ENCODE results near the gene LYPD4.

The LYPD4 gene

DNA sequence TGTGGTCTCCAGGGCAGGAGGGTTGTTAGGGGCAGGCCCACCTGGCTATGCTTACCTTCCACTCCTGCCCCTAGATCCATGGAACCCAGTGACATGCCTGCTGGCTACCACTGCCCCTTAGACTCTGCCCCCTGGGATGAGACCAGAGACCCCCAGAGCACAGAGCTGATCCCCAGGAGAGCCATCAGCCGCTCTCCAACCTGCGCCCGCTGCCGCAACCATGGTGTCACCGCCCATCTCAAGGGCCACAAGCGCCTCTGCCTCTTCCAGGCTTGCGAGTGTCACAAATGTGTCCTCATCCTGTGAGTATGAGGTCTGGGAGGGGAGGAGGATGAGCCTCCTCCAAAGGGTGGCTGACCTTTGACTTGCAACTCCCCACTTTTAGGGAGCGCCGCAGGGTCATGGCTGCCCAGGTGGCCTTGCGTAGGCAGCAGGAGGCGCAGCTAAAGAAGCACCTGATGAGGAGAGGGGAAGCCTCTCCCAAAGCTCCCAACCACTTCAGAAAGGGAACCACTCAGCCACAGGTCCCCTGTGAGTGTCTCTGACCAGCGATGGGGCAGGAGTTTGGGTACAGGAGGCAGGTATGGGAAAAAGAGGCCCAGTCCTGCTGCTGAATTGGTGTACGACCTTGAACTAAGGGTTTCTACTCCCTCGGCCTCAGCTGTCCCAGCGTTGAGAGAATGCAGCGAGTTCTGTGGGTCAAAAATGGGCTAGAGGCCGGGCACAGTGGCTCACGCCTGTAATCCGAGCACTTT is 3.0 kb upstream of the LYPD4 start:
- no peaks in the 10 kb centered on the region for H3K4me1 Mint-ChIP-seq (ENCODE audit: low read depth)
- H3K9me3 Mint-ChIP-seq, result no peaks in the 10 kb centered on the region
- H3K27ac Mint-ChIP-seq, result no peak overlapping the region
- H3K4me3 Mint-ChIP-seq, result no peak overlapping the region
- peaks cover 9% of the 10 kb centered on the region for H3K27me3 Mint-ChIP-seq
- H3K36me3 Mint-ChIP-seq (ENCODE audit: low read depth), result no peaks in the 10 kb centered on the region

DNA sequence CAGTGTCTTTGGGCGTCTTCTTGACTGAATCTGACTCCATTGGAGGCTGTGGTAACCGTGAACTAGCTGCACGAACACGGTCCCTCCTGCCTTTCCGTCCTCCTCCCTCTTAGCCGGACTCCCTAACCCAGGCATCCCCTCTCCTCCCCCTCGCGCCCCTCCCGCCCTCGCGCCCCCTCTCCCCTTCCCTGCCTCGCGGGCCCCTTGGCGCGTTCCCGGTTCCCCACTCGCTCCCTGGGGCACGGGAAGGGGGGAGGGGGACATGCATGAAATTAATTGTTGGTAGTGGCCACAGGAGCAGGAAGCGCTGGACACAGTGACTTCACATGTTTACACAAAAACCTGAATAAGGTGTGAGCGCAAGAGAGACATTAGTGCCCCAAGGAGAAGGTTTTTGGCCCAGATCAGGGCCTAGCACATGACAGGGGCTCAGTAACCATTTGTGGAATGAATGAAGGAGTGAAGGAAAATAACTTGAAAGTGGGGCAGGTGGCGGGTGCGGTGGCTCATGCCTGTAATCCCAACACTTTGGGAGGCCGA is 638 bp upstream of the LYPD4 start:
- Mint-ChIP-seq H3K27me3 (peaks cover 9% of the 10 kb centered on the region), H3K4me1 (ENCODE audit: low read depth) (no peaks in the 10 kb centered on the region), H3K36me3 (ENCODE audit: low read depth) (no peaks in the 10 kb centered on the region), H3K4me3 (no peak overlapping the region), H3K9me3 (no peaks in the 10 kb centered on the region), H3K27ac (no peak overlapping the region)

DNA sequence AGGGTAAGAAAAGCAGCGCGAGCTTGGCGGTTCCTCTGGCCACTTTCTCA is 343 bp upstream of the LYPD4 start, which contains the start of gene DMRTC2:
Gene DMRTC2 (plus strand): TSS at position 42 of the 50 bp plus-strand sequence. CDS start 2,387 bp downstream, outside the sequence.
- no peak within 1 kb of the TSS for H3K4me3 Mint-ChIP-seq
- no peaks in the 10 kb centered on the region for H3K4me1 Mint-ChIP-seq (ENCODE audit: low read depth)
- H3K9me3 Mint-ChIP-seq, result no peaks in the 10 kb centered on the region
- H3K36me3 Mint-ChIP-seq (ENCODE audit: low read depth), result no peaks in the 10 kb centered on the region
- H3K27ac Mint-ChIP-seq, result no peak within 1 kb of the TSS
- peaks cover 9% of the 10 kb centered on the region for H3K27me3 Mint-ChIP-seq

DNA sequence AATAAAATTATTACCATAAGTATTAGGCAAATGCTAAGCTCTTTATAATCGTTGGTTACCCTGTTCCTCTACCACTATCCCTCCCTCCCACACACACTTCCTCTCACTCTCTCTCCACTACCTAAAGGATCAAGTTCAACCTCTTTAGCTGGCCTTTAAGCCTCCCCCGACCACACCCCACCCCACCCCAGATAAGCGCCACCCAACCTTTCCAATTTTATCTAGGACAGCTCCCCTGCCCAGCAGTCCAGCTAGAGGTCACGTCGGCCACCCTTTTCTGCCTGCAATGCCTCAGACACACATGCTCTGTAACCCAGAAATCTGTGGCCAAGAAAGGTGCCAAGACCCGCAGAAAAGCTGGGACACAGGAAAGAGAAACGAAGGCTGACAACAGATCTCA is 1.1 kb downstream of the LYPD4 start:
- H3K4me1 Mint-ChIP-seq (ENCODE audit: low read depth), result no peaks in the 10 kb centered on the region
- peaks cover 4% of the 10 kb centered on the region for H3K27me3 Mint-ChIP-seq
- H3K36me3 Mint-ChIP-seq (ENCODE audit: low read depth), result no peaks in the 10 kb centered on the region
- no peaks in the 10 kb centered on the region for H3K9me3 Mint-ChIP-seq
- H3K27ac Mint-ChIP-seq, result no peak overlapping the region
- no peak overlapping the region for H3K4me3 Mint-ChIP-seq

DNA sequence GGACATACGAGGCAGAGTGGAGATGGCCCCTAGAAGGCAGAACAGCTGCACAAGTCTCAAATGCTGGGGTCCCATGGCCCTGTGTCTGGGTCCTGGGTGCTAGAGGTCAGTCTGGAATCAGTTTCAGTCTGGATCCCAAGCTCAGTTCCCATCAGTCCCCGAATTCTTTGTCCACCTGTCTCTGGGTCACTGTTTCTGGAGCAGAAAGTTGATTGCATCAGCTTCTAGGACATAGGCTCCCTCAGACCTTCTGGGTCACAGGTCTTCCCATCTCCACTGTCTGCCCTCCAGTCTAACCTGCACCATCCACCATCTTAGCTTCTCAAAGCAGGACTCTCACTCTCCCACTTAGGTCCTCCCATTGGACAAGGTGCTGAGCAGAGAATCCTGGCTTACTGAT is 5.3 kb downstream of the LYPD4 start:
- Mint-ChIP-seq H3K4me3 (no peak overlapping the region), H3K9me3 (no peaks in the 10 kb centered on the region), H3K27me3 (peaks cover 16% of the 10 kb centered on the region), H3K27ac (no peak overlapping the region), H3K4me1 (ENCODE audit: low read depth) (no peaks in the 10 kb centered on the region), H3K36me3 (ENCODE audit: low read depth) (no peaks in the 10 kb centered on the region)

DNA sequence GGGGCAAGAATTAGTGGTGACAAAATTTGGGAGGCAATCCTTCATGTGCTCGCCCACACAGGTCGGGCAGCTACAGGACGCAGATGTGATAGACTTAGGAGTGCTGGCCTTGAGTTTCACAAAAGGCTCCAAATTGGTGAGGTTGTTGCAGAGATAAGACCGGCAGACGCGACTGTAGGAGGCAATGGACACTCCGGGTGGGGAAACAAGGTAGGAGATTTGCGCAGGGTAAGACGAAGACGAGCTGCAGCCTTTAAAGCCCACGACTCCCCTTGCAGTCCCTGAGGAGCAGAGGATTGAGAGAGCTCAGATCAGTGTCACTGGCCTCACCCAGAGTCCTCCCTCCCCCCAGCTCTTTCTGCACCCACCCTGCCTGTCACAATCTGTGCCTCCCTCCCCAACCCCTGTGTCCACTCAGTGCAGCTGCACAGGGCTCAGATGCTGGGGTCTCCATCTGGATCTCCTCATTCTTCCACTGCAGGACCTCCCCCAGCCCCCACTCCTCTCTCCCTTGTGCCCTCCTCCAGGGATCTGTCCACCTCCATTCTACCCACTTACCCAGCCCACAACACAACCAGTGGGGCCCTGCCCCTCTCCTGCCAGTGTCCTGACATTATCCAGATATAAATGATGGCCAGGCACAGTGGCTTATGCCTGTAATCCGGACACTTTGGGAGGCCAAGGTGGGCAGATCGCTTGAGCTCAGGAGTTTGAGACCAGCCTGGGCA is 6.3 kb downstream of the LYPD4 start:
- Mint-ChIP-seq H3K4me3 (no peak overlapping the region), H3K36me3 (ENCODE audit: low read depth) (no peaks in the 10 kb centered on the region), H3K9me3 (no peaks in the 10 kb centered on the region), H3K27me3 (peaks cover 14% of the 10 kb centered on the region), H3K4me1 (ENCODE audit: low read depth) (no peaks in the 10 kb centered on the region), H3K27ac (no peak overlapping the region)

DNA sequence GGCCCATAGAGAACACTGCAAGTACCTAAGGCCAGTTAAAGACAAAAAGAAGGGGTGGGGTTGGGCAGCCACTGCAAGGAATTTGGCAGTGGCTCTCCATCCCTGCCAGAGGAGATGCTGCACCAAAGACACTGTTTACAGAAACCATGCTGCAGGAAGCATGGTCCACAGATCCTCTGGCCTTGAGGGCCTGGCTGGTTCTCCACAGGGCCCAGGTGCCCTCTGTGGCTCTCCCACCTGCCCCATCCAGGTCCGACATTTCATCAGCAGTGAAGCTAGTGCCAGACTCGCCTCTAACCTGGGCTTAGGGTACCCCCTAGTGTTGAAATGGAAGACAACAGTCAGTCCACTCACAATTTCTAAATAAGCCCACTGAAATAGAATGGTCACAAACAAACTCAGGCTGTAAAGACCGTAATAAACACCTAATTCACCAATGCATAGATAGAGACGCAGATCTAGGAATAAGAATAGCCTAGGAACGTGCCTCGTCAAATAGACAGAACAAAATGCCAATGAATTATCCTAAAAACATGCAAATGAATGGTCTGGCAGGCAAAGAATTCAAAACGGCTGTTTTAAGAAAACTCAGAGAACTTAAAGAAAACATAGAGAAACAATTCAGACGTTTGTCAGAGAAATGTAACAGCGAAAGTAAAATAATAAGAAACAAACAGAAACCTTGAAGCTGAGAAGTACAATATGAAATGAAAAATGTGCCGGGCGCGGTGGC is 23.3 kb downstream of the LYPD4 start:
- H3K4me1 Mint-ChIP-seq (ENCODE audit: low read depth), result no peaks in the 10 kb centered on the region
- no peak overlapping the region for H3K27ac Mint-ChIP-seq
- no peaks in the 10 kb centered on the region for H3K36me3 Mint-ChIP-seq (ENCODE audit: low read depth)
- H3K4me3 Mint-ChIP-seq, result no peak overlapping the region
- H3K27me3 Mint-ChIP-seq, result peaks cover 27% of the 10 kb centered on the region
- H3K9me3 Mint-ChIP-seq, result no peaks in the 10 kb centered on the region

DNA sequence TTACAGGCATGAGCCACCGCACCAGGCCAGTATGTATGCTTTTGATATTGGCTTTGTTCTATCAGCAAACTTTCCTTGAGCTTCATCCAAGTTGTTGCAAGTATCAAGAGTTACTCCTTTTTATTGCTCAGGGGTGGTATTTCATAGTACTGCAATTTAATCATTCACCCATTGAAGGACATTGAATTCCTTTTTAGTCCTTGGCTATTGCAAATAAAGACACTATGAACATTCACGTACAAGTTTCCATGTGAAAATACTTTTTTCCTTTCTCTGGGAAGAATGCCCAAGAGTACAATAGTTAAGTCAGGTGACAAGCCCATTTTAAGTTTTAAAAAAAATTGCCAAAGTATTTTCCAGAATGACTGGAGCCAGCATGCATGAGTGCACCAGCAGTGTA is 27.7 kb downstream of the LYPD4 start:
- peaks cover 6% of the 10 kb centered on the region for H3K4me1 Mint-ChIP-seq (ENCODE audit: low read depth)
- no peak overlapping the region for H3K4me3 Mint-ChIP-seq
- H3K9me3 Mint-ChIP-seq, result no peaks in the 10 kb centered on the region
- no peaks in the 10 kb centered on the region for H3K36me3 Mint-ChIP-seq (ENCODE audit: low read depth)
- no peak overlapping the region for H3K27ac Mint-ChIP-seq
- peaks cover 10% of the 10 kb centered on the region for H3K27me3 Mint-ChIP-seq

DNA sequence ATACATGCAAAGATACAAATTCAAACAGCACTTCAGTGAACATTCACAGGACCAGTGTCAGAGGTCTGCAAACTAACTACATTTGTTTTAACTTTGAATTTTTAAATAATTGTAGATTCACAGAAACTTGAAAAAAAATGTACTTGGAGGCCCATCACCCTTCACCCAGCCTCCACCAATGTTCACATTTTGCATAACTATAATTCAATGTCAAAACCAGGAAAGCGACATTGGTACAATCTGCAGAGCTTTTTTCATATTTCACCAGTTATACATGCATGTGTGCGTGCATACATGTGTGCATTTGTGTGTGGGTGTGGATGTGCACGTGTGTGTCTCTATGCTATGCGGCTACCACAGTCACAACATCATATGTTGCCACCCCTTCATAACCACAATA is 29.2 kb downstream of the LYPD4 start:
- Mint-ChIP-seq H3K27me3 (no peaks in the 10 kb centered on the region), H3K9me3 (no peaks in the 10 kb centered on the region), H3K36me3 (ENCODE audit: low read depth) (no peaks in the 10 kb centered on the region), H3K4me1 (ENCODE audit: low read depth) (peaks cover 6% of the 10 kb centered on the region), H3K27ac (no peak overlapping the region), H3K4me3 (no peak overlapping the region)

DNA sequence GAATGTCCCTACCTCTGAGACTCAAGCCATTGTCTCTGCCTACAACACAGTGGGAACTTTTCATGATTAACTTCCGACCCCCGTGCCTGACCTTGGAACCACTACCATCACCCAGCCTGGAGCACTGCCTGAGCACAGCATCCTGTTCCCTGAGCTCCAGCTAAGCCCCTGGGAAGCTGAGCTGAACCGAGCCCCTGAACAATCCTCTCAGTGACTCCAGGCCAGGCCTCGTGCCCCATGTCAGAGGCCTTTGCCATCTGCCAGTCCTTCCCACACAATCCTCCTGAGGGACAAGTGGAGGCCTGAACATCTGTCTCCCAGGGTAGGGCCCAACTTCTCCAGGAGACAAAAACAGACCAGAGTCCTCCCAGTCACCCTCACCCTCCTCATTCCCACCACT is 30.6 kb downstream of the LYPD4 start:
- H3K4me1 Mint-ChIP-seq (ENCODE audit: low read depth), result peaks cover 6% of the 10 kb centered on the region
- no peak overlapping the region for H3K27ac Mint-ChIP-seq
- no peak overlapping the region for H3K4me3 Mint-ChIP-seq
- H3K27me3 Mint-ChIP-seq, result peaks cover 3% of the 10 kb centered on the region
- H3K36me3 Mint-ChIP-seq (ENCODE audit: low read depth), result no peaks in the 10 kb centered on the region
- H3K9me3 Mint-ChIP-seq, result no peaks in the 10 kb centered on the region

DNA sequence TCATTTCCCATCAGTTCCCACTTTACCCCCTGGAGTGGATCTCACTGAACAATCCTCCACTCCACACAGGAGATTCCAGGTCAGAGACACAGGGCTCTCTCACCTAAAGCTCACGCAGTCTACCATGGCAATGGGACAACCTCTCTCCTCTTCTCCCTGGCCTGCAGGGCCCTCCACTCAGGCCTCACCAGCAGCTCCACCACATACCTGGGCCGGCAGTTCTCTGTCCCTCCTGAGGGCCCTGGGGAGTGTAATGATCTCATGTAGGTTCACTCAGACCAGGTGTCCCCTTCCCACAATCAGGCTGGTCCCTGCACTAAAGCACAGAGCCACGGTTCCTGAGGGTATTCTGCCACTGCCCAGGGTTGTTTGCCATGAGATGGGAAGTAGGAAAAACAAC is 32.5 kb downstream of the LYPD4 start:
- Mint-ChIP-seq H3K4me3 (no peak overlapping the region), H3K27ac (no peak overlapping the region), H3K36me3 (ENCODE audit: low read depth) (no peaks in the 10 kb centered on the region), H3K9me3 (no peaks in the 10 kb centered on the region), H3K4me1 (ENCODE audit: low read depth) (peaks cover 6% of the 10 kb centered on the region), H3K27me3 (peaks cover 3% of the 10 kb centered on the region)

DNA sequence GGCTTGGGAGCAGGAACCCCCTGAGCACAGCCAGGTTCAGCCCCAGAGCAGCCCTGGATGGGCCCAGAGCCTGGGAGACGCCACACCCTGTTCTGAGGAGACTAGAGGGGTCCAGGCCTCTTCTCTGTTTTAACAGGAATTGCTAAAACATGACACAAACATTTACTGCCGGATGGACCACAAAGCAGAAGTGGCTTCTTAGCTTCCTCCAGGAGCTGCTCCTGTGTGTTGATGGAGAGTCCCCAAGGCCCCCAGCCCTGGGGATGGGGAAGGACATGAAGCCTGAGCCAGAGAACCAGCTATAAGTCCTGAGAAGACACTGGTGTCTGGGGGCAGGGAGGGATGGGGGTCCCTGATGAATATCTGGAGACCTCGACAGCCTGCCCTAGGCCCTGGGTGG is 33.4 kb downstream of the LYPD4 start:
- Mint-ChIP-seq H3K36me3 (ENCODE audit: low read depth) (no peaks in the 10 kb centered on the region), H3K9me3 (no peaks in the 10 kb centered on the region), H3K27me3 (peaks cover 3% of the 10 kb centered on the region), H3K4me1 (ENCODE audit: low read depth) (peaks cover 6% of the 10 kb centered on the region), H3K27ac (no peak overlapping the region), H3K4me3 (no peak overlapping the region)

DNA sequence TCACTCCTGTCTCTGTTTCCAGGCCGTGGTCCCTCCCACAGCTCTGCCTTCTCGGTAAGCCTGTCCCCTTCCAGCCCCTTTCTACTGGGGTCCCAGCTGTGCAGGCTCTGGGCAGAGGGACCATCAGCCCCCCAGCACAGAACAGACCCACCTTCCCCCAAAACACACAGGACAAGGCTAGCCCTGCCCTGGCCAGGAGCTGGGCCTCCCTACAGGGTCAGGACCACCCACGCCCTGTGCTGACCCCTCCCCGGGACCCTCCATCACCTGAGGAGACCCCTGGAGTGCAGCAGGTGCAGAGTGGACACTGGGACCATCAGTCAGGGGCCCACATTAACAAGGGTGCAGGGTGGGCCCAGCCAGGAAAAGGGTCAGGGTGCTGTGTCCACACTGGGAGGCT is 34.2 kb downstream of the LYPD4 start:
- Mint-ChIP-seq H3K4me3 (no peak overlapping the region), H3K4me1 (ENCODE audit: low read depth) (peaks cover 6% of the 10 kb centered on the region), H3K9me3 (no peaks in the 10 kb centered on the region), H3K27ac (no peak overlapping the region), H3K36me3 (ENCODE audit: low read depth) (no peaks in the 10 kb centered on the region), H3K27me3 (peaks cover 3% of the 10 kb centered on the region)

DNA sequence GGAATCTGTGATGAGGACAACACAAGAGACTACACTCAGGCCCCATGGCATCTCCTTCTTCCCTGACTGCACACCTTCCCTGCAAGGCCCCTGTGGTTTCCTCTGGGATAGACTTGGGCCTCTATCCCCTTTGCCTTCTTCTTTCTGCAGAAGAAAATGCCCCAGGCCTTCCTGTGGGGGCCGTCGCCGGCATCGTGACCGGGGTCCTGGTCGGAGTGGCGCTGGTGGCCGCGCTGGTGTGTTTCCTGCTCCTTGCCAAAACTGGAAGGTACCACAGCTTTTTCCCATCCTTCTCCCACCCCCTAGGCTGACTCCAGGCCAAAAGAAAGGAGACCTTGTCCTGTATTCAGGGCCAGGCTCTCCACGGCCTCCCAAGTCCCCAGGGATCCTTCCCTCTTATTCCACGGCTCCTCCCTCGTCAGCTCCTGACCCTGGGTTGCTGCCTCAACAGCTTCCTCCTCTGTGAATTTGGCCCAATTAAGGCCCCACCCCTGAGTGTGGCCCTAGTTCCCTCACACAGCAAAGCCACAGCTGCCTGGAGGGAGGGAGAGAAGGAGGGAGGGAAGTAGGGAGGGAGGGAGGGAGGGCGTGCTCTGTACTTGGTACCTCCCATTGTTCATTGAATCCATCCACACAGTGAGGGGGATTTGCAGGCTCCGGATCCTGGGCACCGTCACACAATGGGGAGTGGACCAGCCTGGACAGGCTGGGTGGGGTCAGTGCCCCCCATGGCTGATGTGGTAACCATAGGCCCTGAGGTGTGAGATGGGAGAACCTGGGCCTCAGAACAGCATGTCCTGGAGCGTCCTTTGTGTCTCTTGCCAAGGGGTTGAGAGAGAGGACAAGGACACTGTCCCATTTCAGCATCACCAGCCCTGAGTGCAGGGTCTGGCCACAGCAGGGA is 35.6 kb downstream of the LYPD4 start:
- H3K4me1 Mint-ChIP-seq (ENCODE audit: low read depth), result no peaks in the 10 kb centered on the region
- no peaks in the 10 kb centered on the region for H3K9me3 Mint-ChIP-seq
- H3K36me3 Mint-ChIP-seq (ENCODE audit: low read depth), result no peaks in the 10 kb centered on the region
- no peak overlapping the region for H3K4me3 Mint-ChIP-seq
- H3K27me3 Mint-ChIP-seq, result peaks cover 3% of the 10 kb centered on the region
- H3K27ac Mint-ChIP-seq, result no peak overlapping the region

DNA sequence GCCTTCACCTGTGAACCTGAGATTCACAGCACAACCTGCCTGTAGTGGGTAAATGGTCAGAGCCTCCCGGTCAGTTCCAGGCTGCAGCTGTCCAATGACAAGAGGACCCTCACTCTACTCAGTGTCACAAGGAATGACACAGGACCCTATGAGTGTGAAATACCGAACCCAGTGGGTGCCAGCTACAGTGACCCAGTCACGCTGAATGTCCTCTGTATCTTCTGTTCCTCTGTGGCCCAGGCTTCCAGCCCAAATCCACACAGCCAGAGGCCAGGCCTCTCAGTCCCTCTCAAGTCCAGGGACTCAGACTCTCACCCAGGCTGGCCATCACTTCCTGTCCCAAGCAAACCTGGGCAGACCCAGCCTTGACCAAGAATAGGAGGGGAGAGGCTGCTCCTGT is 37.3 kb downstream of the LYPD4 start:
- Mint-ChIP-seq H3K9me3 (no peaks in the 10 kb centered on the region), H3K27me3 (peaks cover 8% of the 10 kb centered on the region), H3K4me1 (ENCODE audit: low read depth) (peaks cover 10% of the 10 kb centered on the region), H3K27ac (no peak overlapping the region), H3K36me3 (ENCODE audit: low read depth) (no peaks in the 10 kb centered on the region), H3K4me3 (no peak overlapping the region)
